Choroid plexus epithelial cell (primary cell): ENCODE data around the gene CFAP45.

Experiments
- DNase-seq: peaks from one replicate; pipeline ENCODE4 v3.0.0-alpha.2; 2010; ENCODE audit warnings: low read depth
- H3K4me3 ChIP-seq: 2 replicates; pipeline ENCODE4 v1.5.1; 2011; ENCODE audit warnings: low read depth, mild to moderate bottlenecking, control low read depth, low read length, moderate library complexity
- TF ChIP-seq, protein P1 (sequence below): conservative IDR thresholded peaks from 2 replicates; pipeline ENCODE4 v1.5.1; 2011; ENCODE audit warnings: low read depth, mild to moderate bottlenecking, control low read depth, inconsistent platforms, low read length, moderate library complexity

Gene CFAP45

DNA sequence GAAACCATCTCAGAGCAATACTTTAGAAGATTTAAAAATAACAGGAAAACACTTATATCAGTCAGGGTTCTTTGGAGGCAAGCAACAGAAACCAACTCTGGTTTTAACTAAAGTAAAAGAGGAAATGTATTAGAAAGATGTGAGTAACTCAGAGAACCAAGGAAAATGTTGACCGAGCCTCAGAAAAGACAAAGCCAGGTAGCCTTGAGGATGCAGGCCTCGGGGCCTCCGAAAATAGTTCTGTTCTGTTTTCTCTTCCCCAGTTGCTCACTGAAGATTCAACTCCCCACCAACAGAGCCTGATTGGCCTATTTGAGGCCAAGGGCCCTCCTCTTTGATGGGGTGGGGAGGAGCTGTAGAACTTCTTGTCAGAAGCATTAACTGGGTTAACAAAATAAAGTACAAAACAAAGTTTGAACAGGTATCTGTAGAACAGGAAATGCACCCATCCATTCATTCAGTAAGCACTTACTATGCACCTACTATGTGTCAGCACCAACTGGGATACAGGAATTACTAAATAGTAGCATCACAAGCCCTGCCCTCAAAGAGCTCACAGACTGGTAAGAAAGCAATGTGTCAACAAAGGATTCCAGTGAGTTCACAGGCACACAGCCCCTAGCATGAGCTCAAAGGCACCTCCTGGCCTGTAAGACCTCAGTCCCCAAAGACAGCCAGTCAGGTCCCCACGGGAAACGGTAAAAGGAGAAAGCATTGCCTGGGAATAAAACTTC lies 60.7 kb downstream of the CFAP45 start:
- TF ChIP-seq, protein P1, sequence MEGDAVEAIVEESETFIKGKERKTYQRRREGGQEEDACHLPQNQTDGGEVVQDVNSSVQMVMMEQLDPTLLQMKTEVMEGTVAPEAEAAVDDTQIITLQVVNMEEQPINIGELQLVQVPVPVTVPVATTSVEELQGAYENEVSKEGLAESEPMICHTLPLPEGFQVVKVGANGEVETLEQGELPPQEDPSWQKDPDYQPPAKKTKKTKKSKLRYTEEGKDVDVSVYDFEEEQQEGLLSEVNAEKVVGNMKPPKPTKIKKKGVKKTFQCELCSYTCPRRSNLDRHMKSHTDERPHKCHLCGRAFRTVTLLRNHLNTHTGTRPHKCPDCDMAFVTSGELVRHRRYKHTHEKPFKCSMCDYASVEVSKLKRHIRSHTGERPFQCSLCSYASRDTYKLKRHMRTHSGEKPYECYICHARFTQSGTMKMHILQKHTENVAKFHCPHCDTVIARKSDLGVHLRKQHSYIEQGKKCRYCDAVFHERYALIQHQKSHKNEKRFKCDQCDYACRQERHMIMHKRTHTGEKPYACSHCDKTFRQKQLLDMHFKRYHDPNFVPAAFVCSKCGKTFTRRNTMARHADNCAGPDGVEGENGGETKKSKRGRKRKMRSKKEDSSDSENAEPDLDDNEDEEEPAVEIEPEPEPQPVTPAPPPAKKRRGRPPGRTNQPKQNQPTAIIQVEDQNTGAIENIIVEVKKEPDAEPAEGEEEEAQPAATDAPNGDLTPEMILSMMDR = no peak
- no peak overlapping the region for H3K4me3 ChIP-seq
- DNase-seq = no peak

DNA sequence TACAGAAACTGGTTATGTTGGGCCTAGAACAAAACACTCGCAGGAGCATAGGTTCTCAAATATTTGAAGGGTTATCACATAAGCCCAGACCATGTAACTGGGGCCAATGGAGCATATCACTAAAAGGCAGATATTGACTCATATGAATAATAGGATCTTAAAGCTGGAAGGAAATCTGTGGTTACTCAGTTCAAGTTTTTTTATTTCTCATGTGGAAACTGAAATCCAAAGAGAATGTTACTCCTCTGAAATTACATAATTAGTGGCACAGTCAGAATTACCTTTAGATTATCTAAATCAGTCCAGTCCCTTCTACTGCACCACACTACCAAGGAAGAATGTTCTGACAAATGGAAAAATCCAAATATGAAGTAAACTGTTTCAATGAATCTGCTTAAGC lies 61.2 kb downstream of the CFAP45 start:
- H3K4me3 ChIP-seq = no peak overlapping the region
- TF ChIP-seq, protein P1 = no peak
- no peak for DNase-seq

DNA sequence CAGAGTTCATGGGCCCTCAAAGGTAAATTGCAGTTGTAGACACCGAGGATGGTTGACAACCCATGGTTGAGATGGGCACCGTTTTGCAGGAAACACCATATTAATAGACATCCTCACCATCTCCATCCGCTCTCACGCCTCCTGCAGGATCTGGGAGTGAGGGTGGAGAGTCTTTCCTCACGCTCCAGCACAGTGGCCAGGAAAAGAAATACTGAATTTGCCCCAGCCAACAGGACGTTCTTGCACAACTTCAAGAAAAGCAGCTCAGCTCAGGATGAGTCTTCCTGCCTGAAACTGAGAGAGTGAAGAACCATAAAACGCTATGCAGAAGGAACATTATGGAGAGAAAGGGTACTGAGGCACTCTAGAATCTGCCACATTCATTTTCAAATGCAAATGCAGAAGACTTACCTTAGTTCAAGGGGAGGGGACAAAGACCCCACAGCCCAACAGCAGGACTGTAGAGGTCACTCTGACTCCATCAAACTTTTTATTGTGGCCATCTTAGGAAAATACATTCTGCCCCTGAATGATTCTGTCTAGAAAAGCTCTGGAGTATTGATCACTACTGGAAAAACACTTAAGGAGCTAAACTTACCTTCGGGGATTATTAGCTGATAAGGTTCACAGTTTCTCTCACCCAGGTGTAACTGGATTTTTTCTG lies 64.0 kb downstream of the CFAP45 start:
- H3K4me3 ChIP-seq = no peak overlapping the region
- TF ChIP-seq, protein P1 = peak; percentile 50
- DNase-seq = peak; percentile 23

DNA sequence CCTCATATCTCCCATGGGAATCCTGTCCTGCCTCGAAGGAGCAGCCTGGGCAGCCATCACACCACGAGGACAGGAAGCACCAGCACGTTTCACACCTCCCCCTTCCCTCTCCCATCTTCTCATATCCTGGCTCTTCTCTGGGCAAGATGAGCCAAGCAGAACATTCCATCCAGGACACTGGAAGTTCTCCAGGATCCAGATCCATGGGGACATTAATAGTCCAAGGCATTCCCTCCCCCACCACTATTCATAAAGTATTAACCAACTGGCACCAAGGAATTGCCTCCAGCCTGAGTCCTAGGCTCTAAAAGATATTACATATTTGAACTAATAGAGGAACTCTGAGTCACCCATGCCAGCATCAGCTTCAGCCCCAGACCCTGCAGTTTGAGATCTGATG lies 64.6 kb downstream of the CFAP45 start:
- TF ChIP-seq, protein P1 = no peak
- no peak overlapping the region for H3K4me3 ChIP-seq
- DNase-seq = no peak

DNA sequence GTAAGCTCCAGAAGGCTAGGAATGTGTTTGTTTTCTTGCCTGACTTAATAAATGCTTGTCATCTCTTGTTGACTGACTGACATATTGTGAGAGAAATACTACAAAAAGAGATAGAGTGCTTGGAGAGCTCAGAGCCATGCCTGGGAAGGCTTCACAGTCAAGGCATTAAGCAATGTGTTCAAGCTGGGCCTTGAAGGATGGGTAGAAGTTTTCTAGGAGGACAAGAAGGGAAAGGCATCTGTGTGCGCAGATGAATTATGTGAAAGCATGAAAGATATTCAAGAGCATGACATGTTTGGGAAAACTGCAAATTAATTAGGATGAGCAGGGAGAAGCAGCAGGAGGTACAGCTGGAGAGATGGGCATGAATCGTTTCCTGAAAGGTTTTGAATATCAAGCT lies 67.7 kb downstream of the CFAP45 start:
- no peak overlapping the region for H3K4me3 ChIP-seq
- DNase-seq = no peak
- TF ChIP-seq, protein P1 = no peak

DNA sequence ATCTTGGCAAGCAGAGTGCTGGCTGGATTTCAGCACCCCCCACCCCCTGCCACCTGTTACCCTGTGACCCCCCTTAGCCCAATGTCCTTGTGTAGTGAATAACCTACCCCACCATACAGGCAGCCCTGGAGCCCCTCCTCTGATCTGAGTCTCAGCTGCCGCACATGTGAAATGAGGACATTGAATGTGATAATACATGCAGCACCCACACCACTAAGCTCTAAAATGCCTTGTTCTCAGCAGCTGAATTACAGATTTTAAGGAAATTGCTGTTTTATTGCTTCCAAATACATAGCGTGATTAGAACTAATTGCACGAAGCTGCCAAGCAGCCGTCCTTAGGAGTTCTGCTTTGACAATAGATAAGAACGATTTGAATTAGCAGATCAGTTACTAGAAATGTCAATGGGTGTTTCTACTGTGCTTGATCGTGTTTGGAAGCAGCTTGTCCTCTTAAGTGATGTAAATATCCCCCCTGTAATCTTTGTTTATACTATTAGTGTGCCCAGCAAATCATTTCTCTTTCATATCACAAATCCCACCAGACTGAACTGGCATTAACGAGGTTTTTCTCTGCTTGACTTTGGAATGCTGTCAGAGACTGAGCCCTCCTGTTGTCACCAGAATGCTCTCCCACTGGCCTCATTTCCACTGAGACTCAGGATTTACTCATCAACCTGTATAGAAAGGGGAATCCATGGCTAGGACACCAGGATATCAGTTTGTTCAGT lies 68.4 kb downstream of the CFAP45 start:
- no peak for DNase-seq
- H3K4me3 ChIP-seq = no peak overlapping the region
- TF ChIP-seq, protein P1 = no peak
